ENCODE measurements around the gene KCNJ6.

DNA sequence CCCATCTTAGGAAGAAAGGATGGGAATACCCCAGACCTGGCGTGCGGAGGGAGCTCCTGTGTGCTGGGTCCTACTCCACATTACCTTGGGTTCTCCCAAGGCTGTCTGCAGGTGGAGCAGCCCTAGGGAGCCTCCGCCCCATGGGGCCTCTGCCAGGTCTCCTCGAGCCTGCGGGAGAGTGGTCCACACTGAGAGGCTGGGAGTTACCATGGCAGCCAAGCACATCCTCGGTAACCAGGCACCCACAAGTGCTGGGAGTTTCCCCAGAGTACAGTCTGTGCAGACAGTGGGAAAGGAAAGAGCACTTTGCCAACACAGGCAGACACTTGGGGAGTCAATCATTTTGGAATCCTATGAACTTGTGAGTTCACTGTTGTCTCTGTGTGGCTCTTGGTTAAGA is 300.3 kb downstream of the KCNJ6 start:
- TF ChIP-seq, protein P1, sequence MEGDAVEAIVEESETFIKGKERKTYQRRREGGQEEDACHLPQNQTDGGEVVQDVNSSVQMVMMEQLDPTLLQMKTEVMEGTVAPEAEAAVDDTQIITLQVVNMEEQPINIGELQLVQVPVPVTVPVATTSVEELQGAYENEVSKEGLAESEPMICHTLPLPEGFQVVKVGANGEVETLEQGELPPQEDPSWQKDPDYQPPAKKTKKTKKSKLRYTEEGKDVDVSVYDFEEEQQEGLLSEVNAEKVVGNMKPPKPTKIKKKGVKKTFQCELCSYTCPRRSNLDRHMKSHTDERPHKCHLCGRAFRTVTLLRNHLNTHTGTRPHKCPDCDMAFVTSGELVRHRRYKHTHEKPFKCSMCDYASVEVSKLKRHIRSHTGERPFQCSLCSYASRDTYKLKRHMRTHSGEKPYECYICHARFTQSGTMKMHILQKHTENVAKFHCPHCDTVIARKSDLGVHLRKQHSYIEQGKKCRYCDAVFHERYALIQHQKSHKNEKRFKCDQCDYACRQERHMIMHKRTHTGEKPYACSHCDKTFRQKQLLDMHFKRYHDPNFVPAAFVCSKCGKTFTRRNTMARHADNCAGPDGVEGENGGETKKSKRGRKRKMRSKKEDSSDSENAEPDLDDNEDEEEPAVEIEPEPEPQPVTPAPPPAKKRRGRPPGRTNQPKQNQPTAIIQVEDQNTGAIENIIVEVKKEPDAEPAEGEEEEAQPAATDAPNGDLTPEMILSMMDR (IDR thresholded peaks at IDR 0.05; ENCODE audit: low read length) = no peak
- no peak for TF ChIP-seq EZH2 (IDR thresholded peaks at IDR 0.05; ENCODE audit: borderline replicate concordance, low read length)
